HG03159 (cell line): ENCODE results near the gene PTAFR.
A peak's percentile ranks its signal among the peaks of the same experiment; 100 is the strongest.
"Not testable (repeated sequence)": the region's sequence is repeated elsewhere in the genome, so short reads cannot be mapped to it uniquely, and the experiment has no call there.

Source experiments
- ATAC-seq: cut with Tn5 transposase; IDR thresholded peaks from one replicate; pipeline ENCODE4 v1.9.1; 2021; ENCODE audit warnings: mild to moderate bottlenecking, moderate library complexity; ENCODE audit not compliant: unreplicated experiment

Gene PTAFR

DNA sequence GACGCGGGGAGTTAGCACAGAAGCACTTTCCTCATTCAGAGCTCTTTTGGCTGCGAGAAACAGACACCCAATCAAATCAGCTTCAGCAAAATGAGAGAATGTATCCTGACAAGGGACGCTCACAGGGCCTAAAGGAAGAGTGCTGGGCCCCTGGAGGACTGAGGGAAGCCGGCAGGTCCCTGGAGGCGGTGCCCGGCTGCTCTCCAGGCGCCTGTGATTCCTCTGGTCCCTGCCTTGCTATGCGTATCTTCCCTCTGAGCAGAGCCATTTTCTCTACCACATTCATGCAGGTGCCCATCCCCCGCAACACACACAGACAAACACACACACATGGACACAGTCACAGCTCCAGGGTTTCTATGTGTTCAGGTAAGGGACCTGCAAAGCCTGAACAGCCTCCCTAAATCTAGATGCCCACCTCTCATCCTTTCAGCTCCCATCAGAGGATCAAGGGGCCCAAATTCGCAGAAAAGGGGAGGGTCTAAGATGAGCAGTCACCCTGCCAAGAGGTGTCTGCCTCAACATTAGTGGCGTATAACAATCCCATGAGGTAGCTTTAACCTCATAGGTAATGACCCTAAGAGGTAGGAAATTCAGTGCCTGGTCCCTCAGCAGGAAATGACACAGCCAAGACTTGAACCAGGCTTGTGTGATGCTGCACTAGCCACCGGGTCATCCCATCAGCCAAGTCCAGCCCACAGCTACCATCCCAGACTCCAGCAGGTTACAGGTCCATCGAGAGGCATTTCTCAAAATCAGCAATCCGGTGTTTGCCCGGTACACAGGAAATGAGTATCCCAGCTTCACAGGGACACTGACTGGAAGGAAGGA is 29.0 kb downstream of the PTAFR start:
- peak; percentile 16 for ATAC-seq

DNA sequence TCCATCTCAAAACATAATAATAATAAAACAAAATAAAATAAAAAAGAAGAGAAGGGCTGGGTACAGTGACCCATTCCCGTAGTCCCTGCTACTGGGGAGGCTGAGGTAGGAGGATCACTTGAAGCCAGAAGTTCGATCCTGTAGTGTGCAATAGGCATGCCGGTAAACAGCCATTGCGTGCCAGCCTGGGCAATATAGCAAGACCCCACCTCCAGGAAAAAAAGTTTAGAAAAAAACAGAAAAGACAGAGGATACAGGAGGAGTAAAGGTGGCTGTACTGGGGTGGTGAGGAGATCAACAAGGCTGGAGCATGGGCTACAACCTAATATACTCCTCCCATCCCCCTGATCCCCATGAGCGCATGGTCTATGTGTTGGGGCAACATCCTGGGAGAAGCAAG is 30.8 kb downstream of the PTAFR start:
- ATAC-seq: no peak

DNA sequence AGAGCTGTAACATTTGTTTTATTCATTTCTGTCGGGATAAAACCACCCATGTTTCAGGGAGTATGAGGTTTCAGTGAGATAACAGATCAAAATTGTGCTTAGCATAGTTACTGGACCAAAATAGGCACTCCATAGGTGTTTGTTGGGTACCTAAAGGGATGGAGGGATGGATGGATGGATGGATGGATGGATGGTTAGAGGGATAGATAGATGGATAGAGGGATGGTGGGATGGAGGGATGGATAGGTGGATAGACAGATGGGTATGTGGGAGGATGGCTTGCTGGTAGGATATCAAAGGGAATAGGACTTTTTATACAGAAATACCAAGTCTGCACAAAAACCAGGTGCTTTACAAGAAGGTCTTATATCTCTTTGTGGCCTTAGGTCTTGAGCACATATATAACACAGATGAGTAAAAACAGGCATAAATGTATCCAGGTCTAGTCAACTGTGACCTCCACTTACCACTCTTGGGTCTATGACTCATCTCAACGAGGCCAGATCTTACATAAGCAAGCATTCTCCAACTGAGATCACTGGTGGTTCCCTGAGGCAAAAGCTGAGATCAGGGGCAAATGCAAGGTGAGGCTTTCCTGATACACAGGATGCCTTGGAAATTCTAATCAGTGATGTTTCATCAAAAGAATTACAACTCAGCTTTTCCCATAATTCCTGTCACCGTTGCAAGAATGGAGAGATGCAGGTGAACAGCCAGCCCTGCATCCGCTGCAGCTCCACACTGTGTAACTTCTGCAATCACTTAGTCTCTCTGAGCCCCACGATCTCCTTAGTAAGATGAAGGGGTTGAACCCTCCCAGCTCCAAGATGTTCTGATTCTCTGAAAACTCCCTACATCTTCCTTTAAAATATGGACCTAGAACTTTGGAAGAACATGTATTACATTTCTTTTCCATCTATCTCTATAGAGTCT is 32.0 kb downstream of the PTAFR start:
- ATAC-seq: peak; percentile 68

- no peak for ATAC-seq
Observed at GRCh38 chr1:28143496-28144202, 32.8 kb downstream of the PTAFR start.

GRCh38 chr1:28141685-28142084 is 34.8 kb downstream of the PTAFR start:
- ATAC-seq: no peak

GRCh38 chr1:28139866-28140265 is 36.6 kb downstream of the PTAFR start:
- not testable (repeated sequence) for ATAC-seq

GRCh38 chr1:28139025-28139712 is 37.3 kb downstream of the PTAFR start:
- no peak for ATAC-seq

DNA sequence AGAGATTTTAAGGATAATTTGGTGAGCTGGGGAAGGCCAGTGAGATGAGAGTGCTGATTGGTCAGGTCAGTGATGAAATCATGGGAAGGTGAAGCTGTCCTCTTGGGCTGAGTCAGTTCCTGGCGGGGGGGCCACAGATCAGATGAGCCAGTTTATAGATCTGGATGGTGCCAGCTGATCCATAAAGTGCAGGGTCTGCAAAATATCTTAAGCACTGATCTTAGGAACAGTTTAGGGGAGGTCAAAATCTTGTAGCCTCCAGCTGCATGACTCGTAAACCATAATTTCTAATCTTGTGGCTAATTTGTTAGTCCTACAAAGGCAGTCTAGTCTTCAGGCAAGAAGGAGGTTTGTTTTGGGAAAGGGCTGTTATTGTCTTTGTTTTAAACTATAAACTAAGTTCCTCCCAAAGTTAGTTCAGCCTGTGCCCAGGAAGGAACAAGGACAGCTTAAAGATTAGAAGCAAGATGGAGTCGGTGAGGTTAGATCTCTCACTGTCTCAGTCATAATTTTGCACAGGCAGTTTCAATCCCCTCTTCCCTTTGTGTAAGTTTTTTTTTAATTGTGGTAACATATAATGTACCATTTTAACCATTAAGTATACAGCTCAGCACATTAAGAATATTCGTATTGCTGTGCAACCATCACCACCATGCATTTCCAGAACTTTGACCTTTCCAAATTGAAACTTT is 39.4 kb downstream of the PTAFR start:
- ATAC-seq: no peak

GRCh38 chr1:28136169-28136921 is 40.1 kb downstream of the PTAFR start:
- ATAC-seq: no peak

GRCh38 chr1:28135371-28136168 is 40.9 kb downstream of the PTAFR start:
- ATAC-seq: no peak

DNA sequence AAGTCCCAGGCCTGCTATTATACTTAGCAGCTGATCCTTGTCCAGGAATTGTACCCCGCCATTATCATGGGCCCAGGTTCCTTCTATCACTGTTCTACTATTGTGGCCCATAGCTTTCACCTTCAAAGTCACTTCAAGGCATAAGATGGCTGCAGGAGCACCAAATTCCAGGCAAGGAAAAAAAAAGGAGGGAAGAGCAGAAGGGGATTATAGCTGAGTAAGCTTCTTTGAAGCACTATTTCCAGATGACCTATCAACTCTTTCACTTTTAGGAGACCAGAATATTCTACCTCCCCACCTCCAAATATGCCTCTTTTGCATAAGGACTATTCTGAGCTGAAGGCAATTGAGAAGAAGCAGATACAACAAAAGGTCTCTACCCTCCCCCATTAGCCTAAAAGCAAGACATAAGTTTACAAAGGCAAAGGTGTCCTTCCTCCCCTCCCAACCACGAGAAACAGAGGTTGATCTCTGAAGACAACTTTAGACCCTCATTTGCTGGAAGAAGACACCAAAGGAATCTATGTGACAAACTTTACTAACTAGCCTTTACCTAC is 41.8 kb downstream of the PTAFR start:
- ATAC-seq: no peak

GRCh38 chr1:28132171-28133167 is 44.0 kb downstream of the PTAFR start:
- ATAC-seq: no peak

DNA sequence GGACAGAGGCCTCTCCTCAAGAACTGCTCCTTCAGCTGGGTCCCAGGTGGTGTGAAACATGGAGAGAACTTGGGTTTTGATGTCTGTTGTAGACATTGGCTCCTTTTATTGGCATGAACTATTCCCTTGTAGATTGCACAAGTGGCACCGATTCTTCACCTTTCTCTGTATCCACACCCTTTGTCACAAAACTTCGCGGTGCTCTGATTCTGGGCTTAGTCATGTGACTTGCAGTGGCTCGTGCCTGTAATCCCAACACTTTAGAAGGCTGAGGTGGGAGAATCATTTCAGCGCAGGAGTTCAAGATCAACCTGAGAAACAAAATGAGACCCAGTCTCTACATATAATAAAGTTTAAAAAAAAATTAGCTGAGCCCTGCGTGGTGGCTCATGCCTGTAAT is 45.6 kb downstream of the PTAFR start:
- no peak for ATAC-seq

DNA sequence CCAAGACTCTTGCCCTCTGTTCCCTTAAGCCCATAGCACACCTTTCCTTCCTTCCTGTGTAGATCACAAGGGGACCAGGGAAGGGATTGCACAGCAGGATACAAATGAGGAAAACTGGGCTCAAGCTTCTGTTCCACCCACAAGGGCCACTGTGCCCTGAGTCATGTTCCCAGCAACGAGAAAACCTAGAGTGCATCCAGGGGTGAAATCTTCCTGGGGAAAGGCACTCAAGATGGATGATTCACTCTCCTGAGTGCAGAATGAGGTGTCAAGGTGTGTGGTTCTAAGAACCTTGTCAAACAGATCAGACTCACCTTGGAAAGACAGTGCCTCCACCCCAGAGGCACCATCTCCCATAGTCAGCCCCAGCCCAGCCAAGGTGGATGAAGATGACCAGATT is 47.3 kb downstream of the PTAFR start:
- ATAC-seq: no peak

- ATAC-seq: peak; percentile 86
Observed at GRCh38 chr1:28127617-28128257, 48.8 kb downstream of the PTAFR start.

- no peak for ATAC-seq
Observed at GRCh38 chr1:28126783-28127490, 49.6 kb downstream of the PTAFR start.
